Epithelial cell of esophagus (primary cell): ENCODE data around the gene TEDDM1.

Source experiments
- DNase-seq: peaks from one replicate; pipeline ENCODE4 v3.0.0; 2010; ENCODE audit warnings: low read depth
- H3K4me3 ChIP-seq: 2 replicates; pipeline ENCODE4 v1.5.1; 2011; ENCODE audit warnings: mild to moderate bottlenecking, low read length, control low read depth
- CTCF ChIP-seq: IDR thresholded peaks from 2 replicates; pipeline ENCODE4 v1.5.1; 2011; ENCODE audit warnings: low read depth, mild to moderate bottlenecking, low read length, control low read depth, inconsistent platforms; ENCODE audit not compliant: insufficient read depth; ENCODE audit errors: missing control alignments

Gene TEDDM1

GRCh38 chr1:182441719-182442118 lies 41.3 kb upstream of the TEDDM1 start:
- H3K4me3 ChIP-seq, result no peak overlapping the region
- no peak for DNase-seq
- no peak for TF ChIP-seq CTCF

GRCh38 chr1:182438326-182438725 lies 37.9 kb upstream of the TEDDM1 start:
- no peak overlapping the region for H3K4me3 ChIP-seq
- DNase-seq, result no peak
- no peak for TF ChIP-seq CTCF

GRCh38 chr1:182433580-182433979 lies 33.1 kb upstream of the TEDDM1 start:
- TF ChIP-seq CTCF, result no peak
- H3K4me3 ChIP-seq, result no peak overlapping the region
- DNase-seq, result no peak

- no peak for DNase-seq
- TF ChIP-seq CTCF, result no peak
- no peak overlapping the region for H3K4me3 ChIP-seq
Observed at GRCh38 chr1:182431278-182431677, 30.8 kb upstream of the TEDDM1 start.

- DNase-seq, result no peak
- no peak for TF ChIP-seq CTCF
Observed at GRCh38 chr1:182430263-182431068, 30.0 kb upstream of the TEDDM1 start.

GRCh38 chr1:182428043-182428442 lies 27.6 kb upstream of the TEDDM1 start:
- DNase-seq, result no peak
- no peak for TF ChIP-seq CTCF
- no peak overlapping the region for H3K4me3 ChIP-seq

More at GRCh38 chr1:182430263-182431068, 30.0 kb upstream of the TEDDM1 start:
- H3K4me3 ChIP-seq, result no peak overlapping the region
